Aorta (tissue), 5 donors: ENCODE results near the gene PRKAG1. TPM values are rescaled to one million over a fixed set of nuclear protein-coding genes. Genes with fewer than 3 reads are reported as not detected.
A peak's percentile ranks its signal among the peaks of the same experiment; 100 is the strongest.

Source experiments
- ATAC-seq: fragments of 200-7000 bp; cut with Tn5 transposase; one replicate; pipeline ENCODE4 v1.9.1; 2022; ENCODE audit warnings: moderate library complexity; ENCODE audit not compliant: low FRiP score
- DNase-seq, 2 donors: peaks; one replicate each; pipeline ENCODE4 v3.0.0-alpha.2; 2020
- H3K27ac ChIP-seq, 2 donors: one replicate each; pipeline ENCODE4 v1.5.1; 2013; ENCODE audit warnings: low read length in 2 of 2, mild to moderate bottlenecking in 2 of 2, moderate library complexity in 2 of 2, control low read depth in 1 of 2, inconsistent platforms in 1 of 2, low read depth in 1 of 2
- H3K27me3 ChIP-seq, 2 donors: one replicate each; pipeline ENCODE4 v1.6.1; 2013; ENCODE audit warnings: control low read depth in 1 of 2, low read length in 1 of 2, mild to moderate bottlenecking in 1 of 2, moderate library complexity in 1 of 2; ENCODE audit not compliant: insufficient read depth in 2 of 2, control insufficient read depth in 1 of 2
- H3K36me3 ChIP-seq, 2 donors: one replicate each; pipeline ENCODE4 v1.6.1; 2013; ENCODE audit warnings: control low read depth in 1 of 2, low read length in 1 of 2, mild to moderate bottlenecking in 1 of 2; ENCODE audit not compliant: insufficient read depth in 2 of 2, control insufficient read depth in 1 of 2
- H3K4me1 ChIP-seq, 2 donors: one replicate each; pipeline ENCODE4 v1.6.1; 2013; ENCODE audit warnings: low read length in 2 of 2, control low read depth in 1 of 2, mild to moderate bottlenecking in 1 of 2, moderate library complexity in 1 of 2; ENCODE audit not compliant: insufficient read depth in 2 of 2, control insufficient read depth in 1 of 2
- H3K4me3 ChIP-seq, 2 donors: one replicate each; pipeline ENCODE4 v1.5.1; 2013; ENCODE audit warnings: low read length in 2 of 2, control low read depth in 1 of 2, mild to moderate bottlenecking in 1 of 2
- H3K9me3 ChIP-seq: one replicate; pipeline ENCODE4 v1.6.1; 2013; ENCODE audit warnings: mild to moderate bottlenecking, low read length; ENCODE audit not compliant: control insufficient read depth
- WGBS, 2 donors: extraction: QIAGEN DNeasy Blood & Tissue Kit; methylation state at CpG; one replicate each; pipeline ENCODE4 v1.1.7; 2013; 5-methylcytosine and 5-hydroxymethylcytosine counted together
- intact Hi-C, 2 donors: fragments of 100-400 bp; cut with DNase I; formaldehyde crosslinking; loops; one replicate each; pipeline versions ENCODE4 v1.14.2 to v1.15.0; 2022
- polyA plus RNA-seq, 2 donors: library from polyadenylated mRNA; stranded (reverse); fragments of 200-250 nt; gene quantifications; one replicate each; pipeline ENCODE4 v1.2.3, GENCODE V29; 2013
- total RNA-seq, 2 donors: library from RNA; stranded (reverse); fragmentation: NEBNext Ultra II Directional; extraction: Animal tissue kit (Norgen Biotek cat#: 25700); gene quantifications; one replicate each; pipeline ENCODE4 v1.2.1, GENCODE V29; 2021
- donor health status: healthy with polysubstance abuse.
- donor health status: Bipolar disorder and iron deficiency.
- donor health status: DM: no; HTN: no; CAD: no.
- donor health status: DM: no; HTN: no; CAD: no.
- donor health status: DM: yes; HTN: yes; CAD: no.

Gene PRKAG1
- total and polyA plus RNA-seq, 4 donors = 44.8 to 57.1 (median 49.3) TPM

DNA sequence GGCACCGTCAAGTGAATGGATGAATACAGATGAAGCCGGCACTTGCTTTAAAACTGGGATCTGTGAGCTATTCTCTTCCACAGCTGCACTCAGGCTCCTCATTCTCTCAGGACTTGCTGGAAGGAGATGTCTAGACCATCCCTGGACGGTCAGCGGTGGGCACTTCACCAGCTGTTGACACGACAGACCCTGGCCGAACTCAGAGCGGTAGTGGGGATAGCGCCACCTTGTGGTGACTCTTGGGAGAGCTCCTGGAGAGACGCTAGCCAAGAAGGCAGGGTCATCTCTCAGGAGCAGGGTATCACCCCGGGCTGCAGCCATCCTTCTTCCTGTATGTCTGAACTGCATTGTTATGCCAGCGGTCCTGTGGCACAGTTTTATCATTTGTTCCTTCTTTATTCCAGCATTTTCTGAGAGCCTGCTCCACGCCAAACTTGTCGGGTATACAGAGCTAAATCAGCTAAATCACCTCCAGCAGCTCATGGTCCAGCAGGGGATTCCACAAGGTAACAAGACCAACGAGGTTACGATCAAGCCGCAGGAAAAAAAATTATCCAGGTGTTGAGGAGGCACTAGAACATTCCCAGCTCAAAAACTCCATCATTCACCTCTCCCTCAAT is 30.4 kb downstream of the PRKAG1 start:
- Histone ChIP-seq H3K36me3 (no peaks in the 10 kb centered on the region), H3K4me1 (no peaks in the 10 kb centered on the region), H3K4me3 (no peak overlapping the region), H3K9me3 (no peaks in the 10 kb centered on the region), H3K27ac (no peak overlapping the region), H3K27me3 (no peaks in the 10 kb centered on the region)
- intact Hi-C loops = loop anchor here in 1 of 2 donors (5.0 kb wide), 1 partner anchor 136 kb away; the partner anchor contains the start of gene DDX23
- ATAC-seq = peak; percentile 73
- DNase-seq = peak; percentile 77 to 93
- 29 to 31% methylated on average over 16 of the region's 16 CpGs for WGBS, 2 donors

DNA sequence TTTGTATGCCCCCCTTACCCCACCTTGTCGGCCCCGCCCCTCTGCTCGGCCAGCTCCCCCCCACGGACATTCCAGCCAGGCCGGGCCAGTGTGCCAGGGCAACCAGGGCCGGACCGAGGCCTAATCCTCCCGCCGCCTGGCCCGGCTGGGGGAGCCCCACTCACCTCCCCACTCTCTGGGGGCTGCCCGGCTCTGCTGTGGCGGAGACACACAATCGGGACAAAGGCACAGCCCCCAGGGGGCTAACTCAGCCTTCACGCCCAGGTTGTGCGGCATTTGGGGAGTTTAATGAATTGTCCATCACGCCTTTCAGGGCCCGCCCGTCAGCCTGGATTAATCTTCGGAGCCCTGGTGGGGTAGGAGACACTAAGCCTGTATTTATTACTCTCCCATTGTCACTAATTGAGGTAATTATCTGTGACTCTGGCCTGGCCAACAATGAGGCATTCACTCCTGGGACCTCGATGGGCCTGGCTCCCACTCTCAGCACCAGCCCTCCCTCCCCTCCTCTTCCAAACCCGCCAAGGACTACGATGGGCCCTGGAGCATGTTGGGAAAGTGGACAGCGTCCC is 31.8 kb downstream of the PRKAG1 start:
- Histone ChIP-seq H3K4me3 (no peak overlapping the region), H3K27me3 (no peaks in the 10 kb centered on the region), H3K4me1 (no peaks in the 10 kb centered on the region), H3K9me3 (no peaks in the 10 kb centered on the region), H3K27ac (no peak overlapping the region), H3K36me3 (no peaks in the 10 kb centered on the region)
- ATAC-seq = no peak
- intact Hi-C loops = loop anchor here in 1 of 2 donors (5.0 kb wide), 1 partner anchor 135 kb away; the partner anchor contains the start of gene DDX23
- no peak for DNase-seq
- WGBS, 2 donors = 85 to 87% methylated on average over 21 to 23 of the region's 23 CpGs

DNA sequence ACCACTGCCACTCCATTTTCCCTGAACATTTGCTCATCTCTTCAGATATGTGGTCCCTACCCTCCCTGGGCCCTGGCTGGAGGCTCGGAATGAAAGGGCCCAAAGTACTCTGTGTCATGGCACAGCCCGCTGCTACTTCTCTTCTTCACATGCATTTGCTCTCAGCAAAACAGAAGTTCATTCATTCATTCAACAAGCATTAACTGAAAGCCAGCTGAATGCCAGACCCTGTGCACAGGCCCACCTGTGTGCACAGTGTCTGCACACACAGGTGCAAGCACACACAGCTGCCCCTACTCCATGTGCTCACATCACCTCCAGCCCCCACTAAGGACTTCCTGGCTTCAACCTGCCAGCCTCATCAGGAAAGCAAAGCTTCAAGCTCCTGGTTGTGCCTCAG is 32.7 kb downstream of the PRKAG1 start:
- intact Hi-C loops = loop anchor here in 1 of 2 donors (5.0 kb wide), 1 partner anchor 134 kb away; the partner anchor contains the start of gene DDX23
- 53 to 59% methylated on average over 2 of the region's 2 CpGs for WGBS, 2 donors

DNA sequence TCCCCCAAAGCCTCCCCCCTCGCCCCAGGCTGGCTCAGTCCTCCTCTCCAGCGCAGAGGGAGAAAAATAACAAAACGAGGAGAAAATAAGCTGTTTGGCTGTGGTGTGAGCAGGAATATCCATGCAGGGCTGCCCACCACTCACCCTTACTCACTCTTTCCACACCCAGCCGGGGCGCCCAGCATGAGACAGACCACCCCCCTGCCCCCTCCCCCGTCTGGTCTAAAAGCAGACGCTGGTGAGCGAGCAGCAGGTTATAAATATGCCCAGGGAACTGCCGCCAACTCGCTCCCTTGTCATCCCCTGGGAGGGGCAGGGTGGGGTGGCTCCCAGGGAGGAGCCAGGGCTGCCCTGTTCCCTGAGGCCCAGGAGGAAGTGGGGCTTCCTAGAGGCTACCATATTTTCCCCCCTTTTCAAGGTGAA is 33.1 kb downstream of the PRKAG1 start:
- WGBS, 2 donors = 5 to 6% methylated on average over 10 of the region's 10 CpGs

More for the DNA sequence above, 32.7 kb downstream of the PRKAG1 start:
- no peaks in the 10 kb centered on the region for H3K9me3 ChIP-seq
- H3K27me3 ChIP-seq = no peaks in the 10 kb centered on the region
- H3K36me3 ChIP-seq = no peaks in the 10 kb centered on the region
- H3K4me3 ChIP-seq = no peak overlapping the region
- ATAC-seq = no peak
- no peaks in the 10 kb centered on the region for H3K4me1 ChIP-seq
- DNase-seq = no peak
- H3K27ac ChIP-seq = no peak overlapping the region

DNA sequence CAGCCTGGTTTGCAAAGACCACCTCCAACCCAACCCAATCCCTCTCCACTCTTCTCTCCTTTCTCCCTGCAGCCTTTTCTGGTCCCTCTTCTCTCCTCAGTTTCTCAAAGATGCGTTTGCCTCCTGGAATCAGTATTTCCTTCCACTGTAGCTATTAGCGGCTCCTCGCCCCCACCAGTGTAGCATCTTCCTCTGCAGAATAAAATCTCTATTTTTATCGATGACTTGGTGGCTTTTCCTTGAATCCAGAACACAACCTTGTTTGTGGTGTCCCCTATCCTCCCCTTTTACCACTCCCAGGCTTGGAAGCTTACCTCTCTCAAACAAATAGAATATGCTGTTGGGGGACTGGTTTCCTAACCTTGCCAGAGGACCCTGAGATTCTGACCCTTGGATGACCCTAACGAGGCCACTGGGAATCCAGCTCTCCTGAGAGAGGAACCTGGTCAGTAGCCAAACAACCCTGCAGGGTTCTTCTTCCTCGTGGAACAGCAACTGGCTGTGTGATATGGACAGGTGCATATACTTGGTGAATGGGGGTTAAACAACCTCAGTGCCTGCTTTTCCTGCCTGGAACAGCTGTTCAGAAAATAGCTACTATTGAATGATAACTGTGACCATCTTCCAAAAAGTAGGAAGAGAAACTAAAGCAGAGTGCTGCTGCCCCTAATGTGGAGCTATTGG is 36.0 kb downstream of the PRKAG1 start:
- intact Hi-C loops = no loop called here

More for the DNA sequence above, 33.1 kb downstream of the PRKAG1 start:
- ATAC-seq (peak; percentile 47), DNase-seq (peak; percentile 68 to 91)
- no peak overlapping the region for H3K27ac ChIP-seq
- no peaks in the 10 kb centered on the region for H3K9me3 ChIP-seq
- H3K36me3 ChIP-seq = no peaks in the 10 kb centered on the region
- no peaks in the 10 kb centered on the region for H3K27me3 ChIP-seq
- H3K4me1 ChIP-seq = no peaks in the 10 kb centered on the region
- intact Hi-C loops = loop anchor here in 1 of 2 donors (5.0 kb wide), 1 partner anchor 133 kb away; the partner anchor contains the start of gene DDX23
- no peak overlapping the region for H3K4me3 ChIP-seq

DNA sequence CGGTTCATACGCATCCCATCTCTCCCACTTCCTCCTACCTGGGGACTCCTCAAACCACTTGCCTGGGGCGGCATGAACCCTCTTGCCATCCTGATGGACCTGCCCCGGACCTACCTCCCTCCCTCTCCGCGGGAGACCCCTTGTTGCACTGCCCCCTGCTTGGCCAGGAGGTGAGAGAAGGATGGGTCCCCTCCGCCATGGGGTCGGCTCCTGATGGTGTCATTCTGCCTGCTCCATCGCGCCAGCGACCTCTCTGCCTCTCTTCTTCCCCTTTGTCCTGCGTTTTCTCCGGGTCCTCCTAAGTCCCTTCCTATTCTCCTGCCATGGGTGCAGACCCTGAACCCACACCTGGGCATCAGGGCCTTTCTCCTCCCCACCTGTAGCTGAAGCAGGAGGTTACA is 36.8 kb downstream of the PRKAG1 start:
- Histone ChIP-seq H3K27me3 (no peaks in the 10 kb centered on the region), H3K36me3 (no peaks in the 10 kb centered on the region), H3K9me3 (no peaks in the 10 kb centered on the region), H3K4me3 (no peak overlapping the region), H3K4me1 (no peaks in the 10 kb centered on the region), H3K27ac (no peak overlapping the region)
- intact Hi-C loops = no loop called here
- no peak for ATAC-seq
- 67 to 69% methylated on average over 13 of the region's 13 CpGs for WGBS, 2 donors
- DNase-seq = peak in 1 of 2 donors; percentile 67

More for the DNA sequence above, 36.0 kb downstream of the PRKAG1 start:
- no peak for ATAC-seq
- Histone ChIP-seq H3K9me3 (no peaks in the 10 kb centered on the region), H3K36me3 (no peaks in the 10 kb centered on the region), H3K4me1 (no peaks in the 10 kb centered on the region), H3K27me3 (no peaks in the 10 kb centered on the region), H3K27ac (no peak overlapping the region), H3K4me3 (no peak overlapping the region)
- DNase-seq = no peak
- 89 to 92% methylated on average over 6 of the region's 6 CpGs for whole genome bisulfite sequencing, 2 donors

DNA sequence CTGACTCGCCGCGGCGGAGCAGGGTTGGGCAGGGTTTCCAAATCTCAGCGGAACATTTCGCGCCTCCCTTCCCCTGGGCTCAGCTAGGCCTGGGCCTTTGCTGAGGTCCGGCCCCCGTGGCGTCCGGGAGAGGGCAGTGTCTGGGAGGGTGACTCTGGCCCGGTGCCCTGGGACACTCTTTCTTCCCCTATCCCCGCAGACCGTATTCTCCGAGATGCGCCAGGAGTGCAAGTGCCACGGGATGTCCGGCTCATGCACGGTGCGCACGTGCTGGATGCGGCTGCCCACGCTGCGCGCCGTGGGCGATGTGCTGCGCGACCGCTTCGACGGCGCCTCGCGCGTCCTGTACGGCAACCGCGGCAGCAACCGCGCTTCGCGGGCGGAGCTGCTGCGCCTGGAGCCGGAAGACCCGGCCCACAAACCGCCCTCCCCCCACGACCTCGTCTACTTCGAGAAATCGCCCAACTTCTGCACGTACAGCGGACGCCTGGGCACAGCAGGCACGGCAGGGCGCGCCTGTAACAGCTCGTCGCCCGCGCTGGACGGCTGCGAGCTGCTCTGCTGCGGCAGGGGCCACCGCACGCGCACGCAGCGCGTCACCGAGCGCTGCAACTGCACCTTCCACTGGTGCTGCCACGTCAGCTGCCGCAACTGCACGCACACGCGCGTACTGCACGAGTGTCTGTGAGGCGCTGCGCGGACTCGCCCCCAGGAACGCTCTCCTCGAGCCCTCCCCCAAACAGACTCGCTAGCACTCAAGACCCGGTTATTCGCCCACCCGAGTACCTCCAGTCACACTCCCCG is 37.4 kb downstream of the PRKAG1 start:
- no peaks in the 10 kb centered on the region for H3K27me3 ChIP-seq
- no peak overlapping the region for H3K27ac ChIP-seq
- 10 to 15% methylated on average over 90 to 91 of the region's 91 CpGs for WGBS, 2 donors
- H3K4me1 ChIP-seq = no peaks in the 10 kb centered on the region
- H3K4me3 ChIP-seq = no peak overlapping the region
- DNase-seq = peak; percentile 60 to 75
- ATAC-seq = no peak
- H3K36me3 ChIP-seq = no peaks in the 10 kb centered on the region
- no peaks in the 10 kb centered on the region for H3K9me3 ChIP-seq
- intact Hi-C loops = no loop called here

DNA sequence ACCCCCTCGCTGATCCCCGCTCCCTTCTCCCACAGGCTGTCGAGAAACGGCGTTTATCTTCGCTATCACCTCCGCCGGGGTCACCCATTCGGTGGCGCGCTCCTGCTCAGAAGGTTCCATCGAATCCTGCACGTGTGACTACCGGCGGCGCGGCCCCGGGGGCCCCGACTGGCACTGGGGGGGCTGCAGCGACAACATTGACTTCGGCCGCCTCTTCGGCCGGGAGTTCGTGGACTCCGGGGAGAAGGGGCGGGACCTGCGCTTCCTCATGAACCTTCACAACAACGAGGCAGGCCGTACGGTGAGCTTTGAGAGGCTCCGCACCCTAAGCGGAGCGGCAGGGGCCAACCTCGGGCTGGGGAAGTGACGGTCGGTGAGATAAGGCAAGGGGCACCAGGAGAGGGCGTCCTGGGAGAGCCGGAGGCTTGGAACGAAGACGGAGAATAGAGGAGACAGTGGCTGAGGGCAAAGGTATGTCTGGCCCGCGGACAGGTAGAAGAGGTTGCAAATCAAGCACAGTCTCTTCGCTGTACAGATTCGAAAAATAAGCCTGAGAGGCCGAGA is 38.1 kb downstream of the PRKAG1 start:
- peak in 1 of 2 donors; percentile 77 for DNase-seq
- intact Hi-C loops = no loop called here
- Histone ChIP-seq H3K4me1 (no peaks in the 10 kb centered on the region), H3K9me3 (no peaks in the 10 kb centered on the region), H3K27me3 (no peaks in the 10 kb centered on the region), H3K36me3 (no peaks in the 10 kb centered on the region), H3K4me3 (no peak overlapping the region), H3K27ac (no peak overlapping the region)
- no peak for ATAC-seq
- WGBS, 2 donors = 4 to 9% methylated on average over 46 of the region's 46 CpGs
